H1 (cell line): ENCODE results near the gene NSD2. TPM values are rescaled to one million over a fixed set of nuclear protein-coding genes. Genes with fewer than 3 reads are reported as not detected.

ENCODE experiments used
- ATF2 ChIP-seq: IDR thresholded peaks from 2 replicates; pipeline ENCODE4 v1.6.1; 2012; ENCODE audit warnings: low read length, inconsistent platforms
- CBX5 ChIP-seq: fragments of 300-800, 300-1000 bp; sonication (generic); IDR thresholded peaks from 2 replicates; pipeline ENCODE4 v1.7.1; 2016; ENCODE audit warnings: antibody characterized with exemption, low read length, low read depth
- CEBPB ChIP-seq: IDR thresholded peaks from 2 replicates; pipeline ENCODE4 v1.6.1; 2012; ENCODE audit warnings: low read depth, low read length
- CHD2 ChIP-seq: IDR thresholded peaks from 2 replicates; pipeline ENCODE4 v1.6.1; 2012; ENCODE audit warnings: low read length, improper control_type of control experiment
- EGR1 ChIP-seq: IDR thresholded peaks from 2 replicates; pipeline ENCODE4 v1.6.1; 2011; ENCODE audit warnings: low read depth, low read length, borderline replicate concordance
- HDAC6 ChIP-seq: IDR thresholded peaks from one replicate; pipeline ENCODE4 v1.7.1; 2012; ENCODE audit warnings: low read depth, mild to moderate bottlenecking, inconsistent platforms, low read length, moderate library complexity
- POLR2A ChIP-seq, 2 experiments: IDR thresholded peaks; 1 replicate in 1 of 2; 2 replicates in 1 of 2; pipeline ENCODE4 v1.6.1; 2011; ENCODE audit warnings: low read depth in 2 of 2, low read length in 2 of 2, mild to moderate bottlenecking in 2 of 2; ENCODE audit errors: control extremely low read depth in 1 of 2
- POU5F1 ChIP-seq: IDR thresholded peaks from 2 replicates; pipeline ENCODE4 v1.6.1; 2011; ENCODE audit warnings: low read depth, mild to moderate bottlenecking, low read length, moderate library complexity
- ZNF274 ChIP-seq: IDR thresholded peaks from 2 replicates; pipeline ENCODE4 v1.7.0; 2012; ENCODE audit warnings: low read length, borderline replicate concordance; ENCODE audit errors: extremely low read depth
- polyA plus RNA-seq, 7 experiments: library from polyadenylated mRNA; depleted of rRNA in 3 of 7; stranded (reverse) in 5 of 7; unstranded in 2 of 7; fragments of >200 nt in 5 of 7; fragments of 200-250 nt in 2 of 7; gene quantifications; 1 replicate in 5 of 7; 2 replicates in 1 of 7; 4 replicates in 1 of 7; pipeline versions ENCODE4 v1.2.1 to v1.2.3, GENCODE V29; 2011 to 2013; ENCODE audit warnings: missing spikeins in 2 of 7, mixed read lengths in 2 of 7
- total RNA-seq: library from RNA; stranded (reverse); fragmentation: NEBNext Ultra II Directional; extraction: Animal tissue kit (Norgen Biotek cat#: 25700); gene quantifications from 2 replicates; pipeline ENCODE4 v1.2.1, GENCODE V29; 2021
- TF ChIP-seq, protein P1 (sequence below): fragments of 300-600 bp; sonication (generic); IDR thresholded peaks from 2 replicates; pipeline ENCODE4 v1.7.1; 2012; ENCODE audit warnings: low read length, moderate library complexity, mild to moderate bottlenecking, inconsistent platforms; ENCODE audit not compliant: insufficient replicate concordance

The NSD2 gene
- total and polyA plus RNA-seq, 2 of the 8 experiments (the other 6 are each of a cell fraction or from before 2014, with no cell fraction given), result 26.7 to 129 TPM

GRCh38 chr4:1852904-1853623 lies 18.1 kb upstream of the NSD2 start (continued):
- TF ChIP-seq, protein P1, sequence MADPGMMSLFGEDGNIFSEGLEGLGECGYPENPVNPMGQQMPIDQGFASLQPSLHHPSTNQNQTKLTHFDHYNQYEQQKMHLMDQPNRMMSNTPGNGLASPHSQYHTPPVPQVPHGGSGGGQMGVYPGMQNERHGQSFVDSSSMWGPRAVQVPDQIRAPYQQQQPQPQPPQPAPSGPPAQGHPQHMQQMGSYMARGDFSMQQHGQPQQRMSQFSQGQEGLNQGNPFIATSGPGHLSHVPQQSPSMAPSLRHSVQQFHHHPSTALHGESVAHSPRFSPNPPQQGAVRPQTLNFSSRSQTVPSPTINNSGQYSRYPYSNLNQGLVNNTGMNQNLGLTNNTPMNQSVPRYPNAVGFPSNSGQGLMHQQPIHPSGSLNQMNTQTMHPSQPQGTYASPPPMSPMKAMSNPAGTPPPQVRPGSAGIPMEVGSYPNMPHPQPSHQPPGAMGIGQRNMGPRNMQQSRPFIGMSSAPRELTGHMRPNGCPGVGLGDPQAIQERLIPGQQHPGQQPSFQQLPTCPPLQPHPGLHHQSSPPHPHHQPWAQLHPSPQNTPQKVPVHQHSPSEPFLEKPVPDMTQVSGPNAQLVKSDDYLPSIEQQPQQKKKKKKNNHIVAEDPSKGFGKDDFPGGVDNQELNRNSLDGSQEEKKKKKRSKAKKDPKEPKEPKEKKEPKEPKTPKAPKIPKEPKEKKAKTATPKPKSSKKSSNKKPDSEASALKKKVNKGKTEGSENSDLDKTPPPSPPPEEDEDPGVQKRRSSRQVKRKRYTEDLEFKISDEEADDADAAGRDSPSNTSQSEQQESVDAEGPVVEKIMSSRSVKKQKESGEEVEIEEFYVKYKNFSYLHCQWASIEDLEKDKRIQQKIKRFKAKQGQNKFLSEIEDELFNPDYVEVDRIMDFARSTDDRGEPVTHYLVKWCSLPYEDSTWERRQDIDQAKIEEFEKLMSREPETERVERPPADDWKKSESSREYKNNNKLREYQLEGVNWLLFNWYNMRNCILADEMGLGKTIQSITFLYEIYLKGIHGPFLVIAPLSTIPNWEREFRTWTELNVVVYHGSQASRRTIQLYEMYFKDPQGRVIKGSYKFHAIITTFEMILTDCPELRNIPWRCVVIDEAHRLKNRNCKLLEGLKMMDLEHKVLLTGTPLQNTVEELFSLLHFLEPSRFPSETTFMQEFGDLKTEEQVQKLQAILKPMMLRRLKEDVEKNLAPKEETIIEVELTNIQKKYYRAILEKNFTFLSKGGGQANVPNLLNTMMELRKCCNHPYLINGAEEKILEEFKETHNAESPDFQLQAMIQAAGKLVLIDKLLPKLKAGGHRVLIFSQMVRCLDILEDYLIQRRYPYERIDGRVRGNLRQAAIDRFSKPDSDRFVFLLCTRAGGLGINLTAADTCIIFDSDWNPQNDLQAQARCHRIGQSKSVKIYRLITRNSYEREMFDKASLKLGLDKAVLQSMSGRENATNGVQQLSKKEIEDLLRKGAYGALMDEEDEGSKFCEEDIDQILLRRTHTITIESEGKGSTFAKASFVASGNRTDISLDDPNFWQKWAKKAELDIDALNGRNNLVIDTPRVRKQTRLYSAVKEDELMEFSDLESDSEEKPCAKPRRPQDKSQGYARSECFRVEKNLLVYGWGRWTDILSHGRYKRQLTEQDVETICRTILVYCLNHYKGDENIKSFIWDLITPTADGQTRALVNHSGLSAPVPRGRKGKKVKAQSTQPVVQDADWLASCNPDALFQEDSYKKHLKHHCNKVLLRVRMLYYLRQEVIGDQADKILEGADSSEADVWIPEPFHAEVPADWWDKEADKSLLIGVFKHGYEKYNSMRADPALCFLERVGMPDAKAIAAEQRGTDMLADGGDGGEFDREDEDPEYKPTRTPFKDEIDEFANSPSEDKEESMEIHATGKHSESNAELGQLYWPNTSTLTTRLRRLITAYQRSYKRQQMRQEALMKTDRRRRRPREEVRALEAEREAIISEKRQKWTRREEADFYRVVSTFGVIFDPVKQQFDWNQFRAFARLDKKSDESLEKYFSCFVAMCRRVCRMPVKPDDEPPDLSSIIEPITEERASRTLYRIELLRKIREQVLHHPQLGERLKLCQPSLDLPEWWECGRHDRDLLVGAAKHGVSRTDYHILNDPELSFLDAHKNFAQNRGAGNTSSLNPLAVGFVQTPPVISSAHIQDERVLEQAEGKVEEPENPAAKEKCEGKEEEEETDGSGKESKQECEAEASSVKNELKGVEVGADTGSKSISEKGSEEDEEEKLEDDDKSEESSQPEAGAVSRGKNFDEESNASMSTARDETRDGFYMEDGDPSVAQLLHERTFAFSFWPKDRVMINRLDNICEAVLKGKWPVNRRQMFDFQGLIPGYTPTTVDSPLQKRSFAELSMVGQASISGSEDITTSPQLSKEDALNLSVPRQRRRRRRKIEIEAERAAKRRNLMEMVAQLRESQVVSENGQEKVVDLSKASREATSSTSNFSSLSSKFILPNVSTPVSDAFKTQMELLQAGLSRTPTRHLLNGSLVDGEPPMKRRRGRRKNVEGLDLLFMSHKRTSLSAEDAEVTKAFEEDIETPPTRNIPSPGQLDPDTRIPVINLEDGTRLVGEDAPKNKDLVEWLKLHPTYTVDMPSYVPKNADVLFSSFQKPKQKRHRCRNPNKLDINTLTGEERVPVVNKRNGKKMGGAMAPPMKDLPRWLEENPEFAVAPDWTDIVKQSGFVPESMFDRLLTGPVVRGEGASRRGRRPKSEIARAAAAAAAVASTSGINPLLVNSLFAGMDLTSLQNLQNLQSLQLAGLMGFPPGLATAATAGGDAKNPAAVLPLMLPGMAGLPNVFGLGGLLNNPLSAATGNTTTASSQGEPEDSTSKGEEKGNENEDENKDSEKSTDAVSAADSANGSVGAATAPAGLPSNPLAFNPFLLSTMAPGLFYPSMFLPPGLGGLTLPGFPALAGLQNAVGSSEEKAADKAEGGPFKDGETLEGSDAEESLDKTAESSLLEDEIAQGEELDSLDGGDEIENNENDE, result no peak
- TF ChIP-seq CBX5 (no peak), ATF2 (no peak), POU5F1 (no peak), ZNF274 (no peak), HDAC6 (no peak), CHD2 (no peak), CEBPB (no peak), POLR2A (IDR thresholded peaks at IDR 0.05; ENCODE audit: control extremely low read depth in 1 of 2, low read depth in 2 of 2, low read length in 2 of 2) (no peak), EGR1 (no peak)
